AG09319 (cell line): Measurements from ENCODE around the gene FLOT2.
"Not testable (repeated sequence)": the region's sequence is repeated elsewhere in the genome, so short reads cannot be mapped to it uniquely, and the experiment has no call there.

Experiments
- DNase-seq: peaks from one replicate; pipeline ENCODE4 v3.0.0-alpha.2; 2010; ENCODE audit warnings: low read depth; ENCODE audit errors: extremely low read depth
- TF ChIP-seq, protein P1 (sequence below): IDR thresholded peaks from 2 replicates; pipeline ENCODE4 v1.5.1; 2011; ENCODE audit warnings: low read depth, mild to moderate bottlenecking, inconsistent platforms, low read length, moderate library complexity

Gene FLOT2

DNA sequence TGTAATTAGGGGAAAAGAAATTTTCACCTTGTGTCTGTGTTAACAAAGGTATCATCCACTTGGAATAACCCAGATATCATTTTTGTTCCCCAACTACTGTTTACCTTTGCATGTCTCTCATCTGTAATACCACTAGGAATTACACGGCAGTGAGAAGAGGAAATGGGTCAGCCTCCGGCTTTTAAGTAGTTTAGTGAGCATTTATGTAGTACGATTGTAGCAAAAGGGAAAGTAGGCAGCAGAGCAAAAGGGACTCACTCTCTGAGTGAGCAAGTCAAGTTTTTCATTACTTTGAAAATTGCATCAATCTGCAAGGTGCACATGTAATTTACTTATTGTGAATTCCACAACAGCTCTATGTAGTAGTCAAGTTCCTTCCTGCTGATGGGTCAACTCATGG is 42.6 kb upstream of the FLOT2 start:
- no peak for DNase-seq
- TF ChIP-seq, protein P1, sequence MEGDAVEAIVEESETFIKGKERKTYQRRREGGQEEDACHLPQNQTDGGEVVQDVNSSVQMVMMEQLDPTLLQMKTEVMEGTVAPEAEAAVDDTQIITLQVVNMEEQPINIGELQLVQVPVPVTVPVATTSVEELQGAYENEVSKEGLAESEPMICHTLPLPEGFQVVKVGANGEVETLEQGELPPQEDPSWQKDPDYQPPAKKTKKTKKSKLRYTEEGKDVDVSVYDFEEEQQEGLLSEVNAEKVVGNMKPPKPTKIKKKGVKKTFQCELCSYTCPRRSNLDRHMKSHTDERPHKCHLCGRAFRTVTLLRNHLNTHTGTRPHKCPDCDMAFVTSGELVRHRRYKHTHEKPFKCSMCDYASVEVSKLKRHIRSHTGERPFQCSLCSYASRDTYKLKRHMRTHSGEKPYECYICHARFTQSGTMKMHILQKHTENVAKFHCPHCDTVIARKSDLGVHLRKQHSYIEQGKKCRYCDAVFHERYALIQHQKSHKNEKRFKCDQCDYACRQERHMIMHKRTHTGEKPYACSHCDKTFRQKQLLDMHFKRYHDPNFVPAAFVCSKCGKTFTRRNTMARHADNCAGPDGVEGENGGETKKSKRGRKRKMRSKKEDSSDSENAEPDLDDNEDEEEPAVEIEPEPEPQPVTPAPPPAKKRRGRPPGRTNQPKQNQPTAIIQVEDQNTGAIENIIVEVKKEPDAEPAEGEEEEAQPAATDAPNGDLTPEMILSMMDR, result no peak

DNA sequence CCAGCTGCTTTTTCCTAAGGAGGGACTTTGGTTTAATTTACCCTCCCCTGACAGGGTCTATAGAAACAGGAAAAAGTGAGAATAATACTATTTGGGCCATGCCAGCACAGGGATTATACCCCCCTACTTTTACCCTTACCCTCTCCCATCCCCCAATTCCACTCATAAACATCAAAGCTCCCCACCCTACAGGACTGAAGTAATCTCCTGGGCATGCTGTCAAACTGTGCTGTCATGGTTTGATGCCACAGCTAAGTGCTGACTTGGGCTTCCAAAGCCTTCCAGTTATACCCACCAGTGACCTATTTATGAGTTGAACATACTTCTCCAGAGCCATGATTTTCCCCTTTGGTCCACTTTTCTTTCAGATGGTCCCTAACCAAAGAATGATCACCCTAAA is 41.0 kb upstream of the FLOT2 start:
- no peak for DNase-seq
- TF ChIP-seq, protein P1, result no peak

DNA sequence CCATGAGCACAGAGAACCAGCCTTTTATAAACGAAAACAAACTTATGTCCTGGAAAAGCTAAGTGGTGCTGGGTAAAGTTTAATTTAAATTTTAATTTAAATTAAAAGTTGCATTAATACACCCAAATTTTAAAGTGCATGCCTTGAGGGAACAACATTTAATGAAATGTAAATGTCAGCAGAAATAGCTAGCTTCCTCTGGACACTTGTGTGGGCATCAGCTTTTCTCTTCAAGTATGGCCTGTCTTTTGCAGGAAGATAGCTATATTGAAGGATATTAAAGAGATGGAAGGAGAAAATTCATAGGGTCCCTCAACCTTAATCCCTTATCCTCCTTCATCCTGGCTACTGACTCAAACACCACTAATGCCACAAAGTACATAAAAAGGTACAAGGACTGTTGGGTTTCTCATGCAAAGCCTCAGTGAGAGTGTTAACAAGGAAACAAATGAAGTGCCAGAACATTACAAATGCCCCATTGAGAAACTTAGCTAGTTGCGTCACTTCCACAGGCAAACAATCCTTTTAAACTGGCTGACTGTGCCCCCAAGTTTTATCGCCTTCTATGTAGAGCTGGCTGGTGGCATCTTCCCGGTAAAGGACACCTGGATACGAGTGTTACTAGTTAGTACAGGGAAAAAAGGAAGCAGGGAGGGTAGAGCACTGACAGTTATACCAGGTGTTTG is 39.7 kb upstream of the FLOT2 start:
- DNase-seq, result no peak
- TF ChIP-seq, protein P1, result no peak

DNA sequence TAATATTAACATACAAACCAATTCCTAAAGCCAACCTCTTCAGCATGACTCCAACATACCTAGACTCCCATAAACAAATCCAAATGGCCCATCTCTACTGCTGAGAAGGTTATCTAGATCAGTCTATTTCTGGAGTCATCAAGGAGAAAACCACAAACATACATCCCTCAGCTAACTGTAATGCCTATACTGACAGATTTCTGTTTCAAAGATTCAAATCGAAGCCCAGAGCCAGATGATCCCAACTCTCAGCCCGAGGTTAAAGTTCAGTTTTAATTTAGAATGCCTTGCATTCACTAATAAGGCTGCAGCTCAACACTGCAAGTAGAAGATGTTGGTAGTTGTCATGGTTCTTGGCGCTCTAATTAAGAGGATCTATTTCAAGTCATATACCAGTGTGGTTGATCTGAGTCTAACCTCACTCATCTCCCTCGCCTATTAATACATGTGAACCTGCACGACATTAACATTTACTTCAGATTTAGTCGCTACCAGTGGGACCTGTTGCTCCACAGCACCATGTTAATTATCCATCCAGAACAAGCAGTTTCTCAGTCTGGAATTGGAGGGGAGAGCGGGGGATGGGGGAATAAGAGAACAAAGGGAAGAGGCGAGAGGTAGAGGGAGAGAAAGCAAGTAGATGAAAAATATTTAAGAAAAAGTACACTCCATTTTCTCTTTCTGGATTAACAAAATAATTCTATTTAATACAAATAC is 38.4 kb upstream of the FLOT2 start:
- TF ChIP-seq, protein P1, result no peak
- no peak for DNase-seq

DNA sequence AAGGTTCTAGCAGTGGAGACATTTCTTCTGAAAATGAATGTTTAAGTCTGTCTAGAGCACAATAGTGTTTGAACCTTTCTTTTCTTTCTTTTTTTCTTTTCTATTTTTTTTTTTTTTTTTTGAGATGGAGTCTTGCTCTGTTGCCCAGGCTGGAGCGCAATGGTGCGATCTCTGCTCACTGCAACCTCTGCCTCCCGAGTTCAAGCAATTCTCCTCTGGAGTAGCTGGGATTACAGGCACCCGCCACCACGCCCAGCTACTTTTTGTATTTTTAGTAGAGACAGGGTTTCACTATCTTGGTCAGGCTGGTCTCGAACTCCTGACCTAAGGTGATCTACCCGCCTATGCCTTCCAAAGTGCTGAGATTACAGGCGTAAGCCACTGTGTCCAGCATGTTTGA is 37.0 kb upstream of the FLOT2 start:
- DNase-seq, result not testable (repeated sequence)

DNA sequence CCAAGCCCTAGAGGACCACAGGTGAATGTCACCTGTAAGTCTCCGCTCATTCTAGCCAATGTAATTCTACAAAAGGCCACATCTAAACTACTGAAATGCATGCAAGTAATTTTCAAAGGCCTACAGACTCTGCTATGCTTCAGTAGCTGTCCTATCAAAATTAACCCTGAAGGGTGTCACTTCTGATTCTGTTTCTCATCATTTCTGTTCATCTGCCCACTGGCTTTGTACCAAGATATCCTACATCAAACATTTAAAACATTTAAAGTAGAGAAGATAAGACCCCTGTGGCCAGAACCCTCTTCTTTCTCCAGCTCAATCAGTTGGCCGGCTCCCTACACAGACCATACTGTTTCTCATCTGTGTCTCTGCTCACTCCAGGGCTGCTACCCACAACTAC is 32.3 kb upstream of the FLOT2 start:
- DNase-seq, result no peak

DNA sequence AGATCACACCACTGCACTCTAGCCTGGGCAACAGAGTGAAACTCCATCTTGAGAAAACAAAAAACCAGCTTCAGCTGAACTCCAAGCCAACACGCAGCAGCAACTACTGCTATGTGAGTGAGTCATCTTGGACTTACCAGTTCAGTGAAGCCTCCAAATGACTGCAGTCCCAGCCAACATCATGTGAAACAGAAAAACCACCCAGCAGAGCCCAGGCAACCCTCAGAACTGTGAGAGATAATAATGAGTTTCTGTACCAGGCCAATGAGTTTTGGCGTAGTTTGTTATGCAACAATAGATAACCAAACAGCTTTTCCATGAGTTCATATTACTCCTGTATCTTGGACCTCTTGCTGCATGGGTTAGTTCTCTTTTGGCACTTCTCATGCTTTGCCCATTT is 30.5 kb upstream of the FLOT2 start:
- no peak for DNase-seq
- TF ChIP-seq, protein P1, result no peak

More for the DNA sequence above, 32.3 kb upstream of the FLOT2 start:
- TF ChIP-seq, protein P1, result no peak
